RWPE2 (cell line): ENCODE data around the gene METTL4.
A peak's percentile ranks its signal among the peaks of the same experiment; 100 is the strongest.

Source experiments
- ATAC-seq: fragments of 200-7000 bp; cut with Tn5 transposase; 3 replicates; pipeline ENCODE4 v1.9.1; 2021; ENCODE audit warnings: low read depth
- DNase-seq: peaks from one replicate; pipeline ENCODE4 v3.0.0-alpha.2; 2020; ENCODE audit warnings: low spot score
- H3K27ac ChIP-seq: fragments of 450-650 bp; 2 replicates; pipeline ENCODE4 v1.5.1; 2017; ENCODE audit warnings: mild to moderate bottlenecking; ENCODE audit not compliant: poor library complexity, severe bottlenecking
- H3K27me3 ChIP-seq: fragments of 250-450 bp; sonication (Bioruptor Pico); 2 replicates; pipeline ENCODE4 v1.5.1; 2021; ENCODE audit warnings: mild to moderate bottlenecking, moderate library complexity; ENCODE audit not compliant: insufficient read depth, poor library complexity, severe bottlenecking
- H3K36me3 ChIP-seq: fragments of 250-450 bp; sonication (Bioruptor Pico); 2 replicates; pipeline ENCODE4 v1.5.1; 2020; ENCODE audit warnings: low read depth, mild to moderate bottlenecking, moderate library complexity
- H3K4me1 ChIP-seq: fragments of 250-450 bp; sonication (Bioruptor Pico); 2 replicates; pipeline ENCODE4 v1.5.1; 2021; ENCODE audit warnings: mild to moderate bottlenecking, moderate library complexity; ENCODE audit not compliant: insufficient read depth, poor library complexity, severe bottlenecking
- H3K4me3 ChIP-seq: fragments of 250-450 bp; sonication (Bioruptor Pico); 2 replicates; pipeline ENCODE4 v1.5.1; 2021; ENCODE audit warnings: mild to moderate bottlenecking, moderate library complexity; ENCODE audit not compliant: severe bottlenecking
- H3K9me3 ChIP-seq: fragments of 250-450 bp; sonication (Bioruptor Pico); 2 replicates; pipeline ENCODE4 v1.5.1; 2021; ENCODE audit warnings: mild to moderate bottlenecking, moderate library complexity; ENCODE audit not compliant: severe bottlenecking
- TF ChIP-seq, protein P1 (sequence below): fragments of 450-650 bp; IDR thresholded peaks from one replicate; pipeline ENCODE4 v1.5.1; 2017; ENCODE audit warnings: mild to moderate bottlenecking, moderate library complexity; ENCODE audit not compliant: poor library complexity, severe bottlenecking

The METTL4 gene, protein sequence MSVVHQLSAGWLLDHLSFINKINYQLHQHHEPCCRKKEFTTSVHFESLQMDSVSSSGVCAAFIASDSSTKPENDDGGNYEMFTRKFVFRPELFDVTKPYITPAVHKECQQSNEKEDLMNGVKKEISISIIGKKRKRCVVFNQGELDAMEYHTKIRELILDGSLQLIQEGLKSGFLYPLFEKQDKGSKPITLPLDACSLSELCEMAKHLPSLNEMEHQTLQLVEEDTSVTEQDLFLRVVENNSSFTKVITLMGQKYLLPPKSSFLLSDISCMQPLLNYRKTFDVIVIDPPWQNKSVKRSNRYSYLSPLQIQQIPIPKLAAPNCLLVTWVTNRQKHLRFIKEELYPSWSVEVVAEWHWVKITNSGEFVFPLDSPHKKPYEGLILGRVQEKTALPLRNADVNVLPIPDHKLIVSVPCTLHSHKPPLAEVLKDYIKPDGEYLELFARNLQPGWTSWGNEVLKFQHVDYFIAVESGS

DNA sequence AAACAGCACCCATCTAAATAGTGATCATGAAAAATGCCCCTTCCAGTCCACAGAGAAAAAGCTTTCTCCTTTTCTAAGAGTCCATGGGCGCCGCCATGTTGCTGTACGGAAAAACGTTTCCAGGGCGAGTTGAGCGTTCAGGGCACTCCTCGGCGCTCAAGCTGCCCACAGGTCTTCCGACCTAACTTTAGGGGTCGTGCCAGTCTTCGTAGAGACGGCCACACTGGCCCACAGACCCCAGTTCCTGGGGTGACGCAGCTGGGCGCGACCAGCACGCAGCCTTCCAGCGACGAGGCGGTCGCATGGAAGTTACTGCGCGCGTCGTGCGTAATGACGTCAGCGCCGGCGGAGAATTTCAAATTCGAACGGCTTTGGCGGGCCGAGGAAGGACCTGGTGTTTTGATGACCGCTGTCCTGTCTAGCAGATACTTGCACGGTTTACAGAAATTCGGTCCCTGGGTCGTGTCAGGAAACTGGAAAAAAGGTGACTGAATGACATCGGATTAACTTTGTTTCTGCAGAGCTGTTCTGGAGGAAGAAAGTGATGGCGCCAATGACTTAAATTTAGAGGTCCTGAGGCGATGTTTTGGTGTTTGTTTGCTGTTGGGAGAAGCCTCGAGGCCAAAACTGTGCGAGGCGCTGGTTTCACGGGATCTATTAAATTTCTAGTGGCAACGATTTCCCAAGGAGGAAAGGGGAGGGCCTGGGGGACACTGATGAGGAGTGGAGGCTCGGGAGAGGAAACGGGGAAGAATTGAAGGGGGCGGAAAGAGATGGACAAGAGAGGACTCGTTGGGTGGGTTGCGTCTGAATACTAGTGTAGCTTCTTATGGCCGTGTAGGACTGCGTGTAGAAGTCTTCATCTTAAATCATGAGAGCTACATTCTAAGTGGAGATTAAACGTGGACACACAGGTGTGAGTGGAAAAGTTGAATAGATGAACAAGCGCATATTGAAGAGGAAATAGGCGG, at the start of gene METTL4, which contains the start of gene NDC80:
Gene METTL4 (minus strand): TSS at position 306 of the 971 bp plus-strand sequence. CDS start 4,289 bp downstream, outside the sequence.
Gene NDC80 (plus strand): TSS at position 358 of the 971 bp plus-strand sequence. CDS start 1,429 bp downstream, outside the sequence.
- peaks cover 52% of the 10 kb centered on the region for H3K36me3 ChIP-seq
- H3K4me3 ChIP-seq = peak within 1 kb of the TSS; percentile 78
- peaks cover 22% of the 10 kb centered on the region for H3K4me1 ChIP-seq
- TF ChIP-seq, protein P1, sequence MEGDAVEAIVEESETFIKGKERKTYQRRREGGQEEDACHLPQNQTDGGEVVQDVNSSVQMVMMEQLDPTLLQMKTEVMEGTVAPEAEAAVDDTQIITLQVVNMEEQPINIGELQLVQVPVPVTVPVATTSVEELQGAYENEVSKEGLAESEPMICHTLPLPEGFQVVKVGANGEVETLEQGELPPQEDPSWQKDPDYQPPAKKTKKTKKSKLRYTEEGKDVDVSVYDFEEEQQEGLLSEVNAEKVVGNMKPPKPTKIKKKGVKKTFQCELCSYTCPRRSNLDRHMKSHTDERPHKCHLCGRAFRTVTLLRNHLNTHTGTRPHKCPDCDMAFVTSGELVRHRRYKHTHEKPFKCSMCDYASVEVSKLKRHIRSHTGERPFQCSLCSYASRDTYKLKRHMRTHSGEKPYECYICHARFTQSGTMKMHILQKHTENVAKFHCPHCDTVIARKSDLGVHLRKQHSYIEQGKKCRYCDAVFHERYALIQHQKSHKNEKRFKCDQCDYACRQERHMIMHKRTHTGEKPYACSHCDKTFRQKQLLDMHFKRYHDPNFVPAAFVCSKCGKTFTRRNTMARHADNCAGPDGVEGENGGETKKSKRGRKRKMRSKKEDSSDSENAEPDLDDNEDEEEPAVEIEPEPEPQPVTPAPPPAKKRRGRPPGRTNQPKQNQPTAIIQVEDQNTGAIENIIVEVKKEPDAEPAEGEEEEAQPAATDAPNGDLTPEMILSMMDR = no peak
- no peaks in the 10 kb centered on the region for H3K27me3 ChIP-seq
- no peaks in the 10 kb centered on the region for H3K9me3 ChIP-seq
- DNase-seq = peak; percentile 75
- H3K27ac ChIP-seq = peak within 1 kb of the TSS; percentile 73
- peak; percentile 71 for ATAC-seq

DNA sequence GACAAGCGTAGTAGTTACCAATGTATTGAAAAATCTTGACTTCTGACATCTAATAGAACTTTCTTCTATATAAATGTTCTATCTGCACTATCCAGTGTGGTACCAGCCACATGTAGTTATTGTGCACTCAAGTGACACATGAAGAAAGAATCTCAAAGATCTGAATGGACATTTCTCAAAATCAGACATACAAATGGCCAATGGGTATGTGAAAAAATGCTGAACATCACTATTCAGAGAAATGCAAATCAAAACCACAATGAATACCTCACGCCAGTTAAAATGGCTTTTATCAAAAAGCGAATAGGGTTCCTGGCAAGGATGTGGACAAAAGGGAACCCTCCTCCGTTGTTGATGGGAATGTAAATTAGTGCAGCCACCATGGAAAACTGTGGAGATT, 46.7 kb upstream of the METTL4 start:
- DNase-seq (no peak), ATAC-seq (no peak)
- Histone ChIP-seq H3K27ac (no peak overlapping the region), H3K4me1 (no peaks in the 10 kb centered on the region), H3K36me3 (peaks cover 35% of the 10 kb centered on the region), H3K27me3 (no peaks in the 10 kb centered on the region), H3K9me3 (no peaks in the 10 kb centered on the region), H3K4me3 (no peak overlapping the region)
- TF ChIP-seq, protein P1 = no peak

DNA sequence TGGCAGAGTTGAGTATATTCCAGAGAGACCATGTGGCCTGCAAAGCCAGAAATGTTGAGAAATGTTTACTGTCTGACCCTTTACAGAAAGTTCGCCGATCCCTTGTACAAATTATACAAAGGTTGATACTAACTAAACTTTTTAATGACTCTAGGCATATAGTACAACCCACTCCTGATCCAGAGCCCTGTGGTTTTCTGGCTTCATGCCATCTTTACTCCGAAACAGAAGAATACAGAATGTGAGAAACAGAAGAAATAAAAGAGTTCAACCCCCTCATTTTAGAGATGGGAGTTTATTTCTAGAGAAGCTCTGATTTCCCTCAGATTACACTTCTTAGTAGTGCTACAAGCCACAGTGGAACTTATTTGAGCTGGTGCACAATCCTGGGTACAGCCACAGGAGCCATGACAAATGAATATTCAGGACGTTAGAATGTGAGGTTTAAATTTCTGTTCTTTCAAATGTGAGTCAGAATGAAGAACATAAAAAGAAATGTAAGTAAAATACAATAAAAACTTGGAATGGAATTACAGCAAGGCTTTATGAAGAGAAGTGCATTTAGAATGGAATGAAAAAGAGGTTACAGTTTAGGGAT, 46.2 kb upstream of the METTL4 start:
- Histone ChIP-seq H3K27ac (no peak overlapping the region), H3K36me3 (peaks cover 40% of the 10 kb centered on the region), H3K9me3 (no peaks in the 10 kb centered on the region), H3K27me3 (no peaks in the 10 kb centered on the region), H3K4me3 (no peak overlapping the region), H3K4me1 (no peaks in the 10 kb centered on the region)
- DNase-seq = no peak
- no peak; the same call in 2 of the 3 replicates for ATAC-seq
- TF ChIP-seq, protein P1 = no peak

DNA sequence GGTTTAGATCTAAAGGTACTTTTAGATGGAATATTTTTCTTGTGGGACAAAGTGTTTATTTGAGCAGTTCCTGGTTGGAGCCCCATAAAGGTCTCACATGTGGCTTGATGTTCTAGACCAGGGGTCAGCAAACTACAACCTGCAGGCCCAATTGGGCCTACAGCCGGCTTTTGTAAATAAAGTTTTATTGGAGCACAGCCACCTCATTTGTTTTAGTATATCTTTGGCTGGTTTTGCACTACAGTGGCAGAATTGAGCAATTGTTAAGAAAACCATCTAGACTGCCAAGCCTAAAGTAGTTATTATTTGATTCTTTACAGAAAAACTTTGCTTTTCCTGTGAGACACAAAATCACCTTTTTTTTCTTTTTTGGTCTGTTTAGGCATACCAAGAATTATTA, 41.7 kb upstream of the METTL4 start:
- H3K9me3 ChIP-seq = no peaks in the 10 kb centered on the region
- no peak overlapping the region for H3K27ac ChIP-seq
- ATAC-seq (no peak), DNase-seq (no peak)
- H3K4me1 ChIP-seq = no peaks in the 10 kb centered on the region
- H3K27me3 ChIP-seq = no peaks in the 10 kb centered on the region
- TF ChIP-seq, protein P1 = no peak
- no peak overlapping the region for H3K4me3 ChIP-seq
- H3K36me3 ChIP-seq = peaks cover 82% of the 10 kb centered on the region
